H1 (cell line): ENCODE measurements around the gene BAZ2A. TPM values are rescaled to one million over a fixed set of nuclear protein-coding genes. Genes with fewer than 3 reads are reported as not detected.
A peak's percentile ranks its signal among the peaks of the same experiment; 100 is the strongest.

ENCODE experiments used
- CTCF ChIA-PET: fragments of 300-600 bp; sonication (Branson Sonifier 250); formaldehyde crosslinking; loops from one replicate; lab custom pipeline; 2021; ENCODE audit not compliant: partially characterized antibody; lab: Charles Lee
- POLR2A ChIA-PET: fragments of 300-600 bp; sonication (Branson Sonifier 250); formaldehyde crosslinking; loops from one replicate; lab custom pipeline; 2021; ENCODE audit warnings: inconsistent platforms; ENCODE audit not compliant: partially characterized antibody; lab: Charles Lee
- DNase-seq, 2 experiments: peaks; one replicate each; pipeline versions ENCODE4 v3.0.0 to v3.0.0-alpha.2; 2010 to 2022; ENCODE audit warnings: low spot score in 2 of 2, low read depth in 1 of 2, mixed read lengths in 1 of 2
- FAIRE-seq: peaks from 2 replicates; lab custom pipeline; 2011; peaks lifted over from hg19 to GRCh38; lab: Jason Lieb, UNC
- H2AFZ ChIP-seq: 2 replicates; pipeline ENCODE4 v1.8.1; 2012; ENCODE audit warnings: low read length, inconsistent platforms
- H2AK5ac ChIP-seq: 2 replicates; pipeline ENCODE4 v1.6.1; 2013; ENCODE audit warnings: low read depth, low read length
- H2BK120ac ChIP-seq: replicated peaks from 2 replicates; pipeline ENCODE3; 2013; ENCODE audit warnings: low read depth, low read length, inconsistent platforms
- H2BK12ac ChIP-seq: 2 replicates; pipeline ENCODE4 v1.6.1; 2013; ENCODE audit warnings: low read depth, low read length
- H2BK15ac ChIP-seq: 2 replicates; pipeline ENCODE4 v1.6.1; 2013; ENCODE audit warnings: low read length
- H2BK20ac ChIP-seq: 2 replicates; pipeline ENCODE4 v1.6.1; 2013; ENCODE audit warnings: low read length
- H2BK5ac ChIP-seq: 2 replicates; pipeline ENCODE4 v1.6.1; 2013; ENCODE audit warnings: low read depth, low read length
- H3K14ac ChIP-seq: 2 replicates; pipeline ENCODE4 v1.6.1; 2013; ENCODE audit warnings: inconsistent platforms; ENCODE audit not compliant: insufficient read length
- H3K18ac ChIP-seq: 2 replicates; pipeline ENCODE4 v1.6.1; 2013; ENCODE audit warnings: low read length; ENCODE audit errors: extremely low read depth
- H3K23ac ChIP-seq: 2 replicates; pipeline ENCODE4 v1.6.1; 2013; ENCODE audit warnings: inconsistent platforms; ENCODE audit not compliant: insufficient read length
- H3K23me2 ChIP-seq: 2 replicates; pipeline ENCODE4 v1.6.1; 2013; ENCODE audit warnings: low read depth, low read length
- H3K27ac ChIP-seq: 2 replicates; pipeline ENCODE4 v1.6.1; 2011; ENCODE audit warnings: low read depth, low read length, inconsistent platforms
- H3K27me3 ChIP-seq, 4 experiments: replicated peaks in 1 of 4; 1 replicate in 1 of 4; 2 replicates in 3 of 4; pipeline versions ENCODE4 v1.6.1 to v1.8.1; 2011 to 2013; ENCODE audit warnings: low read length in 3 of 4, mild to moderate bottlenecking in 3 of 4, inconsistent platforms in 2 of 4, mixed read lengths in 2 of 4, moderate library complexity in 1 of 4; ENCODE audit not compliant: control insufficient read depth in 3 of 4, insufficient read depth in 3 of 4; ENCODE audit errors: extremely low read depth in 1 of 4
- H3K36me3 ChIP-seq, 4 experiments: 2 replicates each; pipeline versions ENCODE4 v1.6.1 to v1.8.1; 2011 to 2013; ENCODE audit warnings: mild to moderate bottlenecking in 4 of 4, low read length in 3 of 4, moderate library complexity in 2 of 4, control low read depth in 1 of 4, inconsistent platforms in 1 of 4; ENCODE audit not compliant: insufficient read depth in 4 of 4, control insufficient read depth in 2 of 4
- H3K4ac ChIP-seq: replicated peaks from 2 replicates; pipeline ENCODE3; 2013; ENCODE audit warnings: low read length, low read depth, mixed read lengths, inconsistent platforms; ENCODE audit not compliant: insufficient read length
- H3K4me1 ChIP-seq, 4 experiments: replicated peaks in 1 of 4; 1 replicate in 1 of 4; 2 replicates in 3 of 4; pipeline versions ENCODE4 v1.6.1 to v1.8.1; 2011 to 2013; ENCODE audit warnings: low read length in 3 of 4, inconsistent platforms in 2 of 4, mixed read lengths in 1 of 4; ENCODE audit not compliant: insufficient read depth in 4 of 4, control insufficient read depth in 3 of 4
- H3K4me2 ChIP-seq, 2 experiments: 2 replicates each; pipeline versions ENCODE4 v1.6.1 to v1.8.1; 2011 to 2013; ENCODE audit warnings: low read depth in 2 of 2, low read length in 2 of 2, control low read depth in 1 of 2, inconsistent platforms in 1 of 2, mild to moderate bottlenecking in 1 of 2; ENCODE audit not compliant: insufficient read depth in 1 of 2
- H3K4me3 ChIP-seq, 4 experiments: fragments of 200-600, 300-600 bp in 1 of 4; sonication (generic), shearing (Covaris generic), sonication (Bioruptor Twin) in 1 of 4; 2 replicates each; pipeline versions ENCODE4 v1.5.1 to v1.8.1; 2011 to 2016; ENCODE audit warnings: low read length in 4 of 4, low read depth in 3 of 4, control low read depth in 2 of 4, inconsistent platforms in 2 of 4, mild to moderate bottlenecking in 2 of 4, mixed read lengths in 1 of 4, moderate library complexity in 1 of 4; ENCODE audit not compliant: insufficient read depth in 2 of 4; ENCODE audit errors: extremely low read depth in 1 of 4
- H3K56ac ChIP-seq: replicated peaks from 2 replicates; pipeline ENCODE3; 2013; ENCODE audit warnings: low read depth, mild to moderate bottlenecking, mixed read lengths, low read length, inconsistent platforms; ENCODE audit not compliant: insufficient read length
- H3K79me1 ChIP-seq: 2 replicates; pipeline ENCODE4 v1.6.1; 2013; ENCODE audit warnings: low read depth, low read length, control low read depth
- H3K79me2 ChIP-seq, 2 experiments: 2 replicates each; pipeline versions ENCODE4 v1.6.1 to v1.8.1; 2012 to 2013; ENCODE audit warnings: low read length in 2 of 2, mild to moderate bottlenecking in 2 of 2, inconsistent platforms in 1 of 2; ENCODE audit not compliant: insufficient read depth in 2 of 2, control insufficient read depth in 1 of 2
- H3K9ac ChIP-seq, 4 experiments: replicated peaks in 1 of 4; 1 replicate in 1 of 4; 2 replicates in 3 of 4; pipeline versions ENCODE4 v1.6.1 to v1.8.1; 2011 to 2013; ENCODE audit warnings: low read depth in 3 of 4, low read length in 3 of 4, control low read depth in 2 of 4, mild to moderate bottlenecking in 2 of 4, moderate library complexity in 2 of 4, inconsistent platforms in 1 of 4; ENCODE audit errors: extremely low read depth in 1 of 4
- H3K9me3 ChIP-seq, 2 experiments: 2 replicates each; pipeline versions ENCODE4 v1.6.1 to v1.8.1; 2012 to 2013; ENCODE audit warnings: mild to moderate bottlenecking in 2 of 2, moderate library complexity in 2 of 2, control low read depth in 1 of 2, inconsistent platforms in 1 of 2, low read depth in 1 of 2, low read length in 1 of 2, mixed read lengths in 1 of 2; ENCODE audit not compliant: insufficient read depth in 2 of 2
- H4K20me1 ChIP-seq, 2 experiments: replicated peaks in 1 of 2; 2 replicates each; pipeline versions ENCODE3 to v1.8.1; 2011 to 2013; ENCODE audit warnings: inconsistent platforms in 2 of 2, low read length in 2 of 2, mild to moderate bottlenecking in 1 of 2; ENCODE audit not compliant: insufficient read depth in 2 of 2, control insufficient read depth in 1 of 2
- H4K5ac ChIP-seq: 2 replicates; pipeline ENCODE4 v1.6.1; 2013; ENCODE audit warnings: low read length, low read depth, mixed read lengths, inconsistent platforms; ENCODE audit not compliant: insufficient read length
- H4K8ac ChIP-seq: 2 replicates; pipeline ENCODE4 v1.8.0; 2013; ENCODE audit warnings: mild to moderate bottlenecking, moderate library complexity, low read length, inconsistent platforms; ENCODE audit not compliant: insufficient read depth; ENCODE audit errors: extremely low read depth
- H4K91ac ChIP-seq: replicated peaks from 2 replicates; pipeline ENCODE3; 2013; ENCODE audit warnings: low read length, mixed read lengths, inconsistent platforms; ENCODE audit not compliant: insufficient read length
- HDAC2 ChIP-seq, 2 experiments: fragments of 300-600 bp in 1 of 2; sonication (generic) in 1 of 2; IDR thresholded peaks; 2 replicates each; pipeline ENCODE4 v1.6.1; 2011 to 2012; ENCODE audit warnings: low read depth in 2 of 2, low read length in 2 of 2, mild to moderate bottlenecking in 2 of 2, moderate library complexity in 2 of 2, borderline replicate concordance in 1 of 2, inconsistent platforms in 1 of 2
- POLR2A ChIP-seq, 2 experiments: IDR thresholded peaks; 1 replicate in 1 of 2; 2 replicates in 1 of 2; pipeline ENCODE4 v1.6.1; 2011; ENCODE audit warnings: low read depth in 2 of 2, low read length in 2 of 2, mild to moderate bottlenecking in 2 of 2; ENCODE audit errors: control extremely low read depth in 1 of 2
- SAP30 ChIP-seq: fragments of 300-600 bp; sonication (generic); IDR thresholded peaks from 2 replicates; pipeline ENCODE4 v1.7.1; 2012; ENCODE audit warnings: low read length, moderate library complexity, mild to moderate bottlenecking, inconsistent platforms; ENCODE audit not compliant: insufficient read depth, insufficient replicate concordance
- SP1 ChIP-seq: IDR thresholded peaks from 2 replicates; pipeline ENCODE4 v1.6.1; 2011; ENCODE audit warnings: low read depth, low read length
- ZNF274 ChIP-seq: IDR thresholded peaks from 2 replicates; pipeline ENCODE4 v1.7.0; 2012; ENCODE audit warnings: low read length, borderline replicate concordance; ENCODE audit errors: extremely low read depth
- WGBS, 2 experiments: shearing (Covaris generic) in 1 of 2; methylation state at CpG; one replicate each; pipeline versions ENCODE4 v1.1.6 to v1.1.7; 2013 to 2015; ENCODE audit warnings: low lambda C conversion rate in 2 of 2, mixed read lengths in 2 of 2, inconsistent platforms in 1 of 2, low coverage in 1 of 2, missing lambda C conversion rate in 1 of 2; ENCODE audit not compliant: insufficient replicate concordance in 2 of 2, insufficient coverage in 1 of 2, insufficient read length in 1 of 2; ENCODE audit errors: extremely low coverage in 1 of 2, missing lambda C conversion rate in 1 of 2; 5-methylcytosine and 5-hydroxymethylcytosine counted together
- polyA plus RNA-seq, 7 experiments: library from polyadenylated mRNA; depleted of rRNA in 3 of 7; stranded (reverse) in 5 of 7; unstranded in 2 of 7; fragments of >200 nt in 5 of 7; fragments of 200-250 nt in 2 of 7; gene quantifications; 1 replicate in 5 of 7; 2 replicates in 1 of 7; 4 replicates in 1 of 7; pipeline versions ENCODE4 v1.2.1 to v1.2.3, GENCODE V29; 2011 to 2013; ENCODE audit warnings: missing spikeins in 2 of 7, mixed read lengths in 2 of 7
- total RNA-seq: library from RNA; stranded (reverse); fragmentation: NEBNext Ultra II Directional; extraction: Animal tissue kit (Norgen Biotek cat#: 25700); gene quantifications from 2 replicates; pipeline ENCODE4 v1.2.1, GENCODE V29; 2021

The BAZ2A gene
- total and polyA plus RNA-seq, 2 of the 8 experiments (the other 6 are each of a cell fraction or from before 2014, with no cell fraction given) = 52.0 to 110 TPM

GRCh38 chr12:56634242-56634836 lies 4.2 kb upstream of the BAZ2A start:
- peaks cover 0 to 17% of the 10 kb centered on the region in 2 experiments; a peak in 3 of 4 replicates for H3K79me2 ChIP-seq
- H4K91ac ChIP-seq = no peak overlapping the region
- WGBS, 2 experiments = 0% methylated on average over 27 of the region's 27 CpGs; no CpG with 5 or more reads in 1 of the 2 experiments
- peak overlapping the region; percentile 42 for H4K5ac ChIP-seq
- peak overlapping the region; percentile 86 to 90 (median 88) for H3K4me3 ChIP-seq
- CTCF ChIA-PET = interaction anchor here (0.6 to 7.4 kb wide), 12 partner anchors 10 to 343 kb away, joined by 3 to 107 read pairs (median 5); no protein-coding TSS in a partner anchor
- FAIRE-seq (no peak), DNase-seq (peak in 1 of 2 experiments; percentile 86)
- no peaks in the 10 kb centered on the region for H3K9me3 ChIP-seq
- no peak overlapping the region for H2BK20ac ChIP-seq
- no peak overlapping the region for H2AK5ac ChIP-seq
- H3K18ac ChIP-seq = peak overlapping the region; percentile 73; the same call in 1 of the 2 replicates
- H2BK12ac ChIP-seq = no peak overlapping the region
- H3K4ac ChIP-seq = no peak overlapping the region
- H3K14ac ChIP-seq = no peak overlapping the region
- H3K9ac ChIP-seq = peak overlapping the region; percentile 35 to 69 (median 60)
- peaks cover 4 to 18% (median 17%) of the 10 kb centered on the region in 4 experiments for H3K36me3 ChIP-seq
- peaks cover 16% of the 10 kb centered on the region; the same call in 1 of the 2 replicates for H3K23me2 ChIP-seq
- no peak overlapping the region for H3K23ac ChIP-seq
- POLR2A ChIA-PET = interaction anchor here (0.6 to 5.8 kb wide), 16 partner anchors 10 to 475 kb away, joined by 3 to 60 read pairs (median 4); partner anchors contain the start of genes ATP5F1B, NACA, NEMP1 and PTGES3
- H3K27ac ChIP-seq = peak overlapping the region; percentile 54
- H3K4me2 ChIP-seq = peak overlapping the region; percentile 98 to 99
- H2BK5ac ChIP-seq = peak overlapping the region; percentile 87
- no peak overlapping the region for H2BK120ac ChIP-seq
- no peaks in the 10 kb centered on the region for H3K79me1 ChIP-seq
- peaks cover 2 to 3% of the 10 kb centered on the region in 2 experiments for H4K20me1 ChIP-seq
- H3K4me1 ChIP-seq = peaks cover 11 to 43% (median 31%) of the 10 kb centered on the region in 4 experiments
- 0 out of 2 replicates have a peak overlapping the region, but pooled peaks have one; percentile 28 for H2AFZ ChIP-seq
- H4K8ac ChIP-seq = peak overlapping the region; percentile 35; the same call in 1 of the 2 replicates
- peak overlapping the region; percentile 39 for H3K56ac ChIP-seq
- no peaks in the 10 kb centered on the region for H3K27me3 ChIP-seq
- no peak overlapping the region for H2BK15ac ChIP-seq
- 0 out of 2 replicates have a peak, but pooled peaks have one; percentile 47 for TF ChIP-seq SP1
- TF ChIP-seq SAP30 = no peak
- TF ChIP-seq POLR2A (IDR thresholded peaks at IDR 0.05; ENCODE audit: control extremely low read depth in 1 of 2, low read depth in 2 of 2, low read length in 2 of 2) = no peak
- no peak for TF ChIP-seq ZNF274
- TF ChIP-seq HDAC2 (IDR thresholded peaks at IDR 0.05; ENCODE audit: borderline replicate concordance in 1 of 2, low read depth in 2 of 2, low read length in 2 of 2) = peak in 1 of 2 experiments; percentile 85; a peak in 1 of 4 replicates
